ENCODE results near the gene NOL4L.

NOL4L gene

GRCh38 chr20:32562495-32562911 is 22.6 kb downstream of the NOL4L start:
- peak; percentile 69 for DNase-seq (ENCODE audit: low spot score)

GRCh38 chr20:32560989-32561830 is 23.9 kb downstream of the NOL4L start:
- no peak for DNase-seq (ENCODE audit: low spot score)

DNA sequence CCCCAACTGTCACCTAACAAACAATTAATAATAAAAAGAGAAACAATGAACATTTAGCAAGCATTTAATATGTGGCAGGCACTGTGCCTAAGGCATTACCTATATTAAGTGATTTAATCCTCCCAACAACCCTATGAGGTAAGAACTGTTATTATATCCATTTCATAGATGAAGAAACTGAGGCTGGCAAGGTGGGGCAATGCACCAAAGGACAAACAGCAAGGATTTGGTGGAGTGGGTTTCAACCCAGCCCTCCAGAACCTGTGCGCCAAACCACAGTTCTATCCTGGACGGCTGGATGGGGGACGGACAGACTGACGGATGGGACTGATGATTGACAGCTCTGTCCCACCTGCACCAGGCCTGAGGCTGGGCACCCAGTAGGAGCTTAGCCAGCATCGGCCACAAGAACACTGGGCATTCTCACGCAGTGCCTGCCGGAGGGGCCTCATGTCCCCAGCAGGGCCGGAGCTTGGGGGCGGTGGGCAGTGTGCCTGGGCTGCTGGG is 24.6 kb downstream of the NOL4L start:
- DNase-seq (ENCODE audit: low spot score) = no peak

DNA sequence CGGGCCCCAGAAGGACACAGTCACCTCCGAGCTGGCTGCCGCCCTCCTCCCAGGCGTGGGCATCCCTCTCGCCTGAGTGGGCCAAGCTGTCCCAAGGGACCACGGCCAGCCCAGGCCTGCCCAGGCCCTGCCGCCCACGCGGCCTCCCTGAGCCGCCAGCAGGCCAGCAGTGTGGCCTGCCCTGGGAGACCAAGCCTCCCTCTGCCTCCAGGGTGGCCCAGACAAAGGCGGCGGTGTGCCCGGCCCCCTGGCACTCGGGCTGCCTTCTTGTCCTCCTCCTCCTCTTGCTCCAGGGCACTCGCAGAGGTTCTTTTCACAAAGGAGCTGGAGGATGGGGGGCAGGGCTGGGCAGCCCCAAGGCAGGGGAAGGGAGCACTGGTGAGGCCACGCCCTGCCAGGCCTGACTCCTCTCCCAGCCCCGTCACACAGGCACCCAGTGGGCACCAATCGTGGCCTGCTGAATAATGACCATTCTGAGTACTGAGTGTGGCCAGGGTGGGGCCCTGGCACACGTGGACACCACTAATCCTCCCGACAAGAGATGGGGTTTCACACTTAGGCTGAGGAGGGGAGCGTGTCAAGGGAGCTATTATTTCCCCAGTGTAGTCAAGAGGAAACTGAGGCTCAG is 25.3 kb downstream of the NOL4L start:
- DNase-seq (ENCODE audit: low spot score) = no peak

DNA sequence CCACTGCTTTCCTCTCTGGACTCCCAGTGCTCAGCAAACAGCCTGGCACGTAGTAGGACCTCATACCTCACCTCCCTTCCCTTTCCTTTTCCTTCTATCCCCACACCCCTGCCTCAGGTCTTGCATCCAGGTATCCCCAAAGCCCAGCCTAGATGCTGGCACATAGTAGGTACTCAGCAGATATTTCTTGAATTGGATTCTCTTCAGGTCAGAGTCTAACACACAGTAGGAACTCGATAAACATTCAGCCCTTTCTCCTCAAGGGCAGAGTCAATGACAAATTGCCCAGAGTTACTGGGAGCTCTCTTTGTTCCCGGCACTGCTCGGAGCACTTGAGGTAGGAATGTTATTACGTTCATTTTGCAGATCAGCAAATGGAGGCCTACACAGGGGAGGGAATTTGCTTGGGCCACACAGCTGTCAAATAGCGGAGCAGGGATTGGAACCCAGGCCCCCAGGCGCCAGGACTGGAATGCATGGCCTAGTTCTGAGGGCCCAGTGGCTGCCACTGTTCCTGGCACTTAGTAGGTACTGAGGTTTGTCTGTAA is 25.9 kb downstream of the NOL4L start:
- no peak for DNase-seq (ENCODE audit: low spot score)

DNA sequence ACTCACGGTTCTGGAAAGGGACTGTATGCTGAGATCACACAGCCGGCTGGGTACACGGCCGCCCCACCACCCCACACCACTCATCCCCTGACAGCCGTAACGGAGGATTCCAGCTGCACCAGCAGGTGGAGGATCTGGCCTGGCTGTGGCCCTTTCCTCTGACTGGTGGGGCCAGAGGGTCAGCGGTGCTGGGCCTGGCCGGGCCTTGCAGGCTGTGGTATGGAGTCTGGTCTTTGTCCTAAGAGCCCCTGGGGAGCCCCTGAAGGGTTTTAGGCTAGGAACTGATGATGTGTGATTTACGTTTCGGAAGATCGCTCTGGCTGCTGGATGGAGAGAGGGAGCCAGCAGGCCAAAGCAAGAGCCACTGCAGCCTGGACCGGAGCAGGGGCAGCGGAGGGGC is 26.6 kb downstream of the NOL4L start:
- DNase-seq (ENCODE audit: low spot score) = peak; percentile 92

- DNase-seq (ENCODE audit: low spot score) = no peak
Observed at GRCh38 chr20:32557319-32557718, 27.8 kb downstream of the NOL4L start.

GRCh38 chr20:32556312-32557184 is 28.6 kb downstream of the NOL4L start:
- DNase-seq (ENCODE audit: low spot score) = no peak

- no peak for DNase-seq (ENCODE audit: low spot score)
Observed at GRCh38 chr20:32555584-32555983, 29.5 kb downstream of the NOL4L start.

DNA sequence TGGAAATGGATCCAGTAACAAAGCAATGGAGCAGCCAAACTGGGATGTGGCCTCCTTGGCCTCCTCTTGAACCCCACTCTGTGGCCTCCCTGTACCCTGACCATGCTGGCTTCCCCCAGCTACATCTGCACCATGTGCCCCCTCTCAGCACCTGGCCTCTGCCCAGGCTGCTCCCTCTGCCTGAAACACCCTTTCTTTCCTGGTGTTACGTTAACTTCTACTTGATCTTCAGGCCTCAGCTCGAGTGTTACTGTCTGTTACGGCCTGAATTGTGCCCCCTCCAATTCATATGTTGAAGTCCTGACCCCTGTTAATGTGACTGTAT is 30.2 kb downstream of the NOL4L start:
- no peak for DNase-seq (ENCODE audit: low spot score)

DNA sequence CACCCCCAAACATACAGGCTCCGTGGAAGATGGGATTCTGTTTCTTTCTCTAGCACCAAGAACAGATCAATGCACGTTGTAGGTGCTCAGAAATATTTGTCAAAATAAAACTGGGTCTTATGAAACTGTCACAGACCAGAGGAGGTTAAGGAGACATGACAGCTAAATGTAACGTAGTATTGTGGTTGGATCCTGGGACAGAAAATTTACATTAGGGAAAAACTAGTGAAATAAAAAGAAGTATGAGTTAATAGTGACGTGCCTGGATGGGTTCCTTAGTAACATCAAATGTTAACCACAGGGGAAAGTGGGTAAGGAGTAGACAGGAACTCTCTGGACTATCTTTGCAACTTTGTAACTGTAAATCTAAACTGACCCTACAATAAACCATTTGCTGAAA is 31.5 kb downstream of the NOL4L start:
- no peak for DNase-seq (ENCODE audit: low spot score)

DNA sequence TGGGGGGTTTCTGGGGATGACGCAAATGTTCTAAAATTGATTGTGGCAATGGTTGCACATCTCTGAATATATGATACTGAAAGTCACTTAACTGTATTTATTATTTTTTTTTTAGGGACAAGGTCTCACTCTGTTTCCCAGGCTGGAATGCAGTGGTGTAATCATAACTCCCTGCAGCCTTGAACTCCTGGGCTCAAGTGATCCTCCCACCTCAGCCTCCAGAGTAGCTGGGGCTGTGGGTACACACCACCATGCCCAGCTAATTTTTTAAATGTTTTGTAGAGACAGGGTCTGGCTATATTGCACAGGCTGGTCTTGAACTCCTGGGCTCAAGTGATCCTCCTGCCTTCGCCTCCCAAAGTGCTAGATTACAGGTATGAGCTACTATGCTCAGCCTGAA is 33.4 kb downstream of the NOL4L start:
- no peak for DNase-seq (ENCODE audit: low spot score)

DNA sequence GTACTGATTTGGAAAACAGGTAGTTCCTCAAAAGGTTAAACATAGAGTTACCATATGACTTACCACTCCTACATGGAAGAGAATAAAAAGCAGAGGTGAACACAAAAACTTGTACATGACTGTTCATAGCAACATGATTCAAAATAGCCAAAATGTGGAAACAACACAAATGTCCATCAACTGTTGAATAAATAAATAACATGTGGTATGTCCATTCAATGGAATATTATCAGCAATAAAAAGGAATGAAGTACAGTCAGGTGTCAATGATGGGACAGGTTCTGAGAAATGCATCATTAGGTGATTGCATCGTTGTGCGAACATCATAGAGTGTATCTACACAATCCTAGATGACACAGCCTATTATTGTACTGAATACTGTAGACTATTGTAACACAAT is 35.3 kb downstream of the NOL4L start:
- DNase-seq (ENCODE audit: low spot score) = no peak

DNA sequence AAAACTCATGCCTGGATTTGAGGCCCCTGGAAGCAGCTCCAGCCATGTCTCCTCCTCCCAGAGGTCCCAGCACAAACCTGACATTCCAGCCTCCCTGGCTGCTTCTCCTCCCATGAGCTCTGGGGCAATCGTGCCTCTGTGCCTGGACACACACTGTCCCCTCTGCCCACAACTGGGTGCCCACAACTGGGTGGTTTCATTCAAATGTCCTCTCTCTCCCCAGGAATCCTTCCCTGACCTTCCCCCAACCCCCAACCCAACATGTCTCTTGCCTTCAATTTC is 37.4 kb downstream of the NOL4L start:
- no peak for DNase-seq (ENCODE audit: low spot score)

DNA sequence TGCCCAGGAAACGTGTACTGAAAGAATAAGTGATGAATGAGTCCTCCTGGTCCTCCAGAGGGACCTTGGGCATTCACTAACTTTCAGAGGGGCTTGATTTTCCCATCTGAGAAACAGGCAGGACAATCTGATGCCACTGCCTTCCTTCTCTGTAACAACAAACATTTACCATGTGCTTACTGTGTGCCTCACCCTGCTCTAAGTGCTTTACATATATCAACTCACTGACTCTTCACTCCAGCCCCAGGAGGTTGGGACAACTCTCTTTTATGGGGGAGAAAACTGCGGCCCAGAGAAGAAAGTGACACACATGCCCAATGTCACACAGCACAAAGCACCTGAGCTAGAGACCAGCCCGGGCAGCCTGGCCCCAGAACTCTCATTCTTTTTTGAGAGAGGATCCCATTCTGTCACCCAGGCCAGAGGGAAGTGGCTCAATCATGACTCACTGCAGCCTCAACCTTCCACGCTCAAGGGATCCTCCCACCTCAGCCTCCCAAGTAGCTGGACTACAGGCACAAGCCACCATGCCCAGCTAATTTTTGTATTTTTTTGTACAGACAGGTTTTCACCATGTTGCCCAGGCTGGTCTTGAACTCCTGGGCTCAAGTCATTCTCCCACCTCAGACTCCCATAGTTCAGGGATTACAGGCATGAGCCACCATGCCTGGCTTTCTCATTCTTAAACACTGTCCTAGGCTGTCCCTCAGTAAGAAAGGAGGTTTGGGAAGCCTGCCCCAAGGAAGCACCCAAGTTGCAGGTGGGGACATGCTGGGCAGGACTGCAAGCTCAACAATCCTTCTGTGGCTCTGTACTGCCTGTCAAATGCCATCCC is 38.0 kb downstream of the NOL4L start:
- no peak for DNase-seq (ENCODE audit: low spot score)

DNA sequence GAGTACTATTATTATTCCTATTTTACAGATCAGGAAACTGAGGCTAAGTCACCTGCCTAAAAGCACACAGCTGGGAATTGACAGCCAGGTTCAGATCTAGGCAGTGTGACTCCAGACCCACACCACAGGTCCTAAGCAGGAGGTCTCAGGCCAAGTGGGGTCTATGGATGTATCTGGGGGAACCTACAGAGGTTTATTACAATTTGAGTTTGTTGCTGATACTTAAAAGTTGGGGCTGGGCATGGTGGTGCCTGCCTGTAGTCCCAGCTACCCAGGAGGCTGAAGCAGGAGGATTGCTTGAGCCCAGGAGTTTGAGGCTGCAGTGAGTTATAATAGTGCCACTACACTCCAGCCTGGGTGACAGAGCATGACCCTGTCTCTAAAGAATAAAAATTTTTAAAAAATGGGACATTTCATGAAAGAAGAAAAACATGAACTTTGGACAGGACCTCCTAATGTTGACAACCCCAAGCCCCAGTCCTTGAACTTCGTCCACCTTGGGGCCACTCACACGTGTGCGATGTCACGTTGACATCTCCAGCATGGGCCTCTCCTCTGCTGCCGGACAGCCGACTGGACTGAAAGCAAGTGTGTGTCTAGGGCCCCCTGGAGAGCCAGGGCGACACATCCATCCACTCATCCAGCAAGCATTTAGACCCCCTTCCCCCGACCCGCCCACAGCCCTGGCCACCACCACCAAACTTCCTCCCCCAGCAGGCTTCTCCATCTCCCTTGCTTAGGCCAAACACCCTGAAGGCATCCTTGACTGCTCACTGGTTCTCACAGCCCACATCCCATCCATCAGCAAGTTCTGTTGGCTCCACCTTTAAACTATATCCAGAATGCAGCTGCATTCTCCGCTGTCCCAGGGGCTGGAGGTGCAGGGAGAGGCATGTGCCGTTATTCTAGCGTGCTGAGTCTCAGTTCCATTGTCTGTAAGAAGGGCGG is 40.0 kb downstream of the NOL4L start:
- no peak for DNase-seq (ENCODE audit: low spot score)

GRCh38 chr20:32544260-32544722 is 40.8 kb downstream of the NOL4L start:
- no peak for DNase-seq (ENCODE audit: low spot score)

DNA sequence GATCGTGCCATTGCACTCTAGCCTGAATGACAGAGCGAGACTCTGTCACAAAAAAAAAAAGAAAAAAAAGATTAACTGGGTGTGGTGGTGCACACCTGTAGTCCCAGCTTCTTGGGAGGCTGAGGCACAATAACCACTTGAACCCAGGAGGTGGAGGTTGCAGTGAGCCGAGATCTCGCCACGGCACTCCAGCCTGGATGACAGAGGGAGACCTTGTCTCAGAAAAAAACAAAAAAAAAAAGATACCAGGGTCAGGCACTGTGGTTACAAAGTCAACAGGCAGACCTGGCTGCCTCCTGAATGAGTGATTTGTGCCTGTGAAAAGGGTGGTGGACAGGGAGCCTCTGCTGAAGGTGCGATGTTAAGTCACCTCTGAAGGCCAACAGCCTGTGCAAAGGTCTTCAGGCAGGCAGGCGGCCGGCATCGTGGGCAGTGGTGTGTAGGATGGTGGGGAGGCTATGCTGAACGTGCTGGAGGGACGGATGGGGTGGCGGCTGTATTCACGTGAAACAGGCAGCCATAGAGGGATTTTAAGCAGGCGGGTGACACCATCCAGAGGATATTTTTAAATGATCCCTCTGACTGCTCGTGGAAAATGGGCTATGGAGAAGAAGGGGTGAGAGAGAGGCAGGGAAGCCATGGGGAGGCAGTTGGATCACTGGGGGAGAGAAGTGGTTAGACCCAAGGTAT is 41.4 kb downstream of the NOL4L start:
- DNase-seq (ENCODE audit: low spot score) = no peak

- no peak for DNase-seq (ENCODE audit: low spot score)
Observed at GRCh38 chr20:32542259-32542615, 42.9 kb downstream of the NOL4L start.
